ENCODE results near the gene BMPR1A. TPM values are rescaled to one million over a fixed set of nuclear protein-coding genes. Genes with fewer than 3 reads are reported as not detected.

The BMPR1A gene
- total and polyA plus RNA-seq, 4 donors = 2.2 to 16.0 (median 8.9) TPM

- no peak overlapping the region for H3K27ac ChIP-seq (ENCODE audit: low read depth in 1 of 2, low read length in 2 of 2)
- TF ChIP-seq ATF3 (IDR thresholded peaks at IDR 0.05) (no peak), JUND (IDR thresholded peaks at IDR 0.05) (no peak), EGR1 (IDR thresholded peaks at IDR 0.05; ENCODE audit: low read depth in 2 of 2) (no peak), HNF4A (conservative IDR thresholded peaks at IDR 0.05) (no peak), RAD21 (IDR thresholded peaks at IDR 0.05) (no peak), HNF4G (IDR thresholded peaks at IDR 0.05) (no peak), YY1 (IDR thresholded peaks at IDR 0.05) (no peak), REST (IDR thresholded peaks at IDR 0.05) (no peak), ZBTB33 (IDR thresholded peaks at IDR 0.05) (no peak), FOXA1 (IDR thresholded peaks at IDR 0.05) (no peak), CTCF (IDR thresholded peaks at IDR 0.05; ENCODE audit: low read depth, low read length, missing input control) (no peak), FOXA2 (IDR thresholded peaks at IDR 0.05) (no peak)
- H3K27me3 ChIP-seq (ENCODE audit: control insufficient read depth in 4 of 4, insufficient read depth in 4 of 4, low read length in 3 of 4) = no peaks in the 10 kb centered on the region
- H3K9ac ChIP-seq (ENCODE audit: low read depth in 1 of 2, low read length in 2 of 2) = no peak overlapping the region
- no peak for DNase-seq (ENCODE audit: low spot score)
- H3K4me1 ChIP-seq (ENCODE audit: control insufficient read depth in 4 of 4, insufficient read depth in 4 of 4, low read length in 3 of 4) = peaks cover 0 to 8% (median 6%) of the 10 kb centered on the region in 4 donors
- H3K36me3 ChIP-seq (ENCODE audit: control insufficient read depth in 4 of 4, insufficient read depth in 3 of 4, low read depth in 1 of 4, low read length in 3 of 4) = no peaks in the 10 kb centered on the region
- WGBS = 95% methylated on average over 13 of the region's 13 CpGs
- H3K9me3 ChIP-seq (ENCODE audit: control insufficient read depth in 4 of 4, low read length in 3 of 4) = no peaks in the 10 kb centered on the region
- H3K4me3 ChIP-seq (ENCODE audit: low read depth in 1 of 3, low read length in 3 of 3) = no peak overlapping the region
These were observed 40.0 kb upstream of the BMPR1A start for GRCh38 chr10:86716466-86716865.

DNA sequence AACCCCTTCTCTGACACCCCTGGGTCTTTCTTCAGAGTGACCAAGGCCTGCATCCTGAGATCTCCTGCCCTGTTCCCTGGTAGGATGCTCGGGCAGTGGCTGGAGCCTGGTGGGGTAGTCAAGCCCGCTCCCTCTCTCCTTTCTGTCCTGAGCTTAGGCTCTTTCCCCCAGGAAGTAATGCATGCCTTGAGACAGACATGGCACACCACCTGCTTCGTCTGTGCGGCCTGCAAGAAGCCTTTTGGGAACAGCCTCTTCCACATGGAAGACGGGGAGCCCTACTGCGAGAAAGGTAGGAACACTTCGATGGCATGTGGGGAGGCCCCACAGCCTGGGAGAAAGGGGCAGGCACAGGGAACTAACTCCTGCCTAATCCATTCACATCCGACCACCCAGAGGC lies 37.9 kb upstream of the BMPR1A start:
- Histone ChIP-seq H3K9me3 (ENCODE audit: control insufficient read depth in 4 of 4, low read length in 3 of 4) (no peaks in the 10 kb centered on the region), H3K27me3 (ENCODE audit: control insufficient read depth in 4 of 4, insufficient read depth in 4 of 4, low read length in 3 of 4) (no peaks in the 10 kb centered on the region), H3K9ac (ENCODE audit: low read depth in 1 of 2, low read length in 2 of 2) (no peak overlapping the region), H3K4me1 (ENCODE audit: control insufficient read depth in 4 of 4, insufficient read depth in 4 of 4, low read length in 3 of 4) (no peaks in the 10 kb centered on the region), H3K27ac (ENCODE audit: low read depth in 1 of 2, low read length in 2 of 2) (no peak overlapping the region), H3K36me3 (ENCODE audit: control insufficient read depth in 4 of 4, insufficient read depth in 3 of 4, low read depth in 1 of 4, low read length in 3 of 4) (no peaks in the 10 kb centered on the region), H3K4me3 (ENCODE audit: low read depth in 1 of 3, low read length in 3 of 3) (no peak overlapping the region)
- 97% methylated on average over 8 of the region's 8 CpGs for WGBS
- TF ChIP-seq SP1 (IDR thresholded peaks at IDR 0.05) (no peak), HNF4G (IDR thresholded peaks at IDR 0.05) (no peak), JUND (IDR thresholded peaks at IDR 0.05) (no peak), RXRA (IDR thresholded peaks at IDR 0.05) (no peak), ZBTB33 (IDR thresholded peaks at IDR 0.05) (no peak), YY1 (IDR thresholded peaks at IDR 0.05) (no peak), GABPA (IDR thresholded peaks at IDR 0.05 in 1 of 2, conservative IDR thresholded peaks at IDR 0.05 in 1 of 2) (no peak)
- DNase-seq (ENCODE audit: low spot score) = no peak
